CD14-positive monocyte (primary cell): ENCODE results near the gene SGCD. TPM values are rescaled to one million over a fixed set of nuclear protein-coding genes. Genes with fewer than 3 reads are reported as not detected.

Source experiments
- DNase-seq, 3 donors: peaks; one replicate each; pipeline ENCODE4 v3.0.0-alpha.2; 2011 to 2022
- H2AFZ ChIP-seq: 2 replicates; pipeline ENCODE4 v1.6.0; 2012; ENCODE audit warnings: mild to moderate bottlenecking, low read depth, low read length, inconsistent platforms; ENCODE audit not compliant: insufficient read depth, poor library complexity, severe bottlenecking
- H3K27ac ChIP-seq, 2 donors: 1 replicate in 1 of 2; 2 replicates in 1 of 2; pipeline ENCODE4 v1.5.1; 2012 to 2013; ENCODE audit warnings: low read length in 2 of 2, control low read depth in 1 of 2, inconsistent platforms in 1 of 2, low read depth in 1 of 2, mild to moderate bottlenecking in 1 of 2
- H3K27me3 ChIP-seq, 2 donors: one replicate each; pipeline versions ENCODE4 v1.6.0 to v1.6.1; 2011 to 2013; ENCODE audit warnings: low read length in 2 of 2; ENCODE audit not compliant: control insufficient read depth in 2 of 2, insufficient read depth in 2 of 2
- H3K36me3 ChIP-seq, 2 donors: replicated peaks in 1 of 2; 1 replicate in 1 of 2; 2 replicates in 1 of 2; pipeline versions ENCODE4 v1.5.1 to v1.6.1; 2012 to 2013; ENCODE audit warnings: low read length in 2 of 2, control low read depth in 1 of 2, inconsistent platforms in 1 of 2, mild to moderate bottlenecking in 1 of 2; ENCODE audit not compliant: insufficient read depth in 2 of 2, control insufficient read depth in 1 of 2
- H3K4me1 ChIP-seq, 2 donors: 1 replicate in 1 of 2; 2 replicates in 1 of 2; pipeline versions ENCODE4 v1.5.1 to v1.6.1; 2012 to 2013; ENCODE audit warnings: low read length in 2 of 2, control low read depth in 1 of 2, inconsistent platforms in 1 of 2, mild to moderate bottlenecking in 1 of 2, moderate library complexity in 1 of 2; ENCODE audit not compliant: insufficient read depth in 2 of 2, control insufficient read depth in 1 of 2
- H3K4me2 ChIP-seq: replicated peaks from 2 replicates; pipeline ENCODE3; 2012; ENCODE audit warnings: low read length, moderate library complexity, mild to moderate bottlenecking; ENCODE audit not compliant: poor library complexity, severe bottlenecking; ENCODE audit errors: extremely low read depth
- H3K4me3 ChIP-seq, 3 experiments: fragments of 200-600 bp in 1 of 3; sonication (generic) in 1 of 3; replicated peaks in 1 of 3; 1 replicate in 2 of 3; 2 replicates in 1 of 3; pipeline ENCODE4 v1.5.1; 2011 to 2013; ENCODE audit warnings: low read length in 3 of 3, mild to moderate bottlenecking in 3 of 3, control low read depth in 2 of 3, low read depth in 2 of 3, inconsistent platforms in 1 of 3, moderate library complexity in 1 of 3
- H3K79me2 ChIP-seq: 2 replicates; pipeline ENCODE4 v1.6.0; 2012; ENCODE audit warnings: mild to moderate bottlenecking, control low read depth, inconsistent platforms, low read length, moderate library complexity; ENCODE audit not compliant: insufficient read depth
- H3K9ac ChIP-seq: 2 replicates; pipeline ENCODE4 v1.6.0; 2017; ENCODE audit warnings: low read length, mild to moderate bottlenecking; ENCODE audit not compliant: insufficient read depth, poor library complexity, severe bottlenecking
- H3K9me3 ChIP-seq, 2 donors: replicated peaks in 1 of 2; 1 replicate in 1 of 2; 2 replicates in 1 of 2; pipeline versions ENCODE4 v1.5.1 to v1.6.1; 2012 to 2013; ENCODE audit warnings: low read length in 2 of 2, control low read depth in 1 of 2; ENCODE audit not compliant: control insufficient read depth in 1 of 2, insufficient read depth in 1 of 2
- H4K20me1 ChIP-seq: 2 replicates; pipeline ENCODE4 v1.6.0; 2012; ENCODE audit warnings: mild to moderate bottlenecking, low read length, control low read depth, moderate library complexity; ENCODE audit not compliant: insufficient read depth
- H3K27ac Mint-ChIP-seq, 7 donors: one replicate each; pipeline ENCODE4 v1.8.0; 2020; ENCODE audit warnings: mild to moderate bottlenecking in 7 of 7, mixed read lengths in 7 of 7, moderate library complexity in 6 of 7, inconsistent platforms in 2 of 7
- H3K27me3 Mint-ChIP-seq, 3 donors: one replicate each; pipeline ENCODE4 v1.8.0; 2021 to 2022; ENCODE audit warnings: low read depth in 3 of 3, mild to moderate bottlenecking in 3 of 3, mixed read lengths in 3 of 3, moderate library complexity in 3 of 3, inconsistent platforms in 1 of 3
- H3K36me3 Mint-ChIP-seq, 2 donors: one replicate each; pipeline ENCODE4 v1.8.0; 2020; ENCODE audit warnings: mixed read lengths in 2 of 2, inconsistent platforms in 1 of 2, mild to moderate bottlenecking in 1 of 2
- H3K4me1 Mint-ChIP-seq: one replicate; pipeline ENCODE4 v1.8.0; 2020; ENCODE audit warnings: mild to moderate bottlenecking, mixed read lengths
- H3K4me3 Mint-ChIP-seq, 2 donors: one replicate each; pipeline ENCODE4 v1.8.0; 2020; ENCODE audit warnings: mild to moderate bottlenecking in 2 of 2, mixed read lengths in 2 of 2, moderate library complexity in 1 of 2
- H3K9me3 Mint-ChIP-seq, 7 donors: one replicate each; pipeline ENCODE4 v1.8.0; 2020 to 2022; ENCODE audit warnings: mixed read lengths in 7 of 7, mild to moderate bottlenecking in 6 of 7, moderate library complexity in 6 of 7, inconsistent platforms in 2 of 7
- CTCF ChIP-seq: fragments of 200-600 bp; IDR thresholded peaks from one replicate; pipeline ENCODE4 v1.8.0; 2022; ENCODE audit warnings: antibody characterized with exemption, mild to moderate bottlenecking
- WGBS: methylation state at CpG from one replicate; pipeline ENCODE4 v1.1.5; 2013; ENCODE audit warnings: missing lambda C conversion rate; ENCODE audit not compliant: insufficient coverage; 5-methylcytosine and 5-hydroxymethylcytosine counted together
- intact Hi-C, 2 donors: fragments of 100-400 bp; cut with micrococcal nuclease; formaldehyde crosslinking; loops; one replicate each; pipeline versions ENCODE4 v1.15.0 to v1.15.1; 2023
- polyA plus RNA-seq, 3 donors: library from polyadenylated mRNA; depleted of rRNA in 1 of 3; unstranded in 2 of 3; stranded (reverse) in 1 of 3; fragments of 300-500 nt in 2 of 3; fragments of >200 nt in 1 of 3; fragmentation: Illumina TruSeq in 2 of 3; gene quantifications; 1 replicate in 2 of 3; 2 replicates in 1 of 3; pipeline ENCODE4 v1.2.3, GENCODE V29; 2012 to 2021

The SGCD gene
- polyA plus RNA-seq, 3 donors, result not detected

- H3K27ac Mint-ChIP-seq, result no peak overlapping the region
- Histone ChIP-seq H3K27me3 (no peaks in the 10 kb centered on the region), H3K9me3 (no peaks in the 10 kb centered on the region), H3K4me1 (no peaks in the 10 kb centered on the region), H4K20me1 (no peaks in the 10 kb centered on the region), H3K4me2 (no peak overlapping the region), H3K27ac (no peak overlapping the region), H3K79me2 (no peaks in the 10 kb centered on the region), H3K4me3 (no peak overlapping the region), H3K36me3 (no peaks in the 10 kb centered on the region), H3K9ac (no peak overlapping the region), H2AFZ (no peak overlapping the region)
- no peaks in the 10 kb centered on the region for H3K36me3 Mint-ChIP-seq
- H3K4me3 Mint-ChIP-seq, result no peak overlapping the region
- H3K4me1 Mint-ChIP-seq, result no peaks in the 10 kb centered on the region
- intact Hi-C loops, result no loop called here
- H3K27me3 Mint-ChIP-seq, result peaks cover 0 to 5% (median 0%) of the 10 kb centered on the region in 3 donors
- peaks cover 0 to 2% (median 0%) of the 10 kb centered on the region in 7 donors for H3K9me3 Mint-ChIP-seq
- DNase-seq, result no peak
- 83% methylated on average over 1 of the region's 3 CpGs for WGBS
- TF ChIP-seq CTCF, result no peak
These were observed 117.9 kb downstream of the SGCD start for GRCh38 chr5:156444753-156445291.

- H3K4me3 ChIP-seq, result no peak overlapping the region
- no peak overlapping the region for H3K27ac ChIP-seq
- H2AFZ ChIP-seq, result no peak overlapping the region
- DNase-seq, result no peak
- H3K27ac Mint-ChIP-seq, result no peak overlapping the region
- no peak for TF ChIP-seq CTCF
- peaks cover 0 to 3% (median 0%) of the 10 kb centered on the region in 3 donors for H3K27me3 Mint-ChIP-seq
- intact Hi-C loops, result no loop called here
- no peaks in the 10 kb centered on the region for H3K79me2 ChIP-seq
- H4K20me1 ChIP-seq, result no peaks in the 10 kb centered on the region
- no peaks in the 10 kb centered on the region for H3K4me1 ChIP-seq
- no peak overlapping the region for H3K9ac ChIP-seq
- H3K9me3 Mint-ChIP-seq, result peaks cover 0 to 2% (median 0%) of the 10 kb centered on the region in 7 donors
- H3K4me2 ChIP-seq, result no peak overlapping the region
- no peaks in the 10 kb centered on the region for H3K9me3 ChIP-seq
- no peaks in the 10 kb centered on the region for H3K4me1 Mint-ChIP-seq
- no peaks in the 10 kb centered on the region for H3K36me3 ChIP-seq
- no peaks in the 10 kb centered on the region for H3K36me3 Mint-ChIP-seq
- H3K4me3 Mint-ChIP-seq, result no peak overlapping the region
- WGBS, result no CpG with 5 or more reads among the region's 4 CpGs
- no peaks in the 10 kb centered on the region for H3K27me3 ChIP-seq
These were observed 119.6 kb downstream of the SGCD start for GRCh38 chr5:156446526-156446925.
